NCI-H510A (cell line): Measurements from ENCODE around the gene CACNA1D.
"Not testable (repeated sequence)": the region's sequence is repeated elsewhere in the genome, so short reads cannot be mapped to it uniquely, and the experiment has no call there.

Source experiments
- DNase-seq: peaks from one replicate; lab custom pipeline; 2025; lab: John Stamatoyannopoulos, UW

Gene CACNA1D

GRCh38 chr3:53530205-53530604 is 35.8 kb downstream of the CACNA1D start:
- no peak for DNase-seq

GRCh38 chr3:53531749-53532148 is 37.3 kb downstream of the CACNA1D start:
- no peak for DNase-seq

GRCh38 chr3:53533472-53533871 is 39.1 kb downstream of the CACNA1D start:
- DNase-seq: no peak

- no peak for DNase-seq
Observed at GRCh38 chr3:53534216-53534615, 39.8 kb downstream of the CACNA1D start.

GRCh38 chr3:53534676-53535400 is 40.4 kb downstream of the CACNA1D start:
- DNase-seq: no peak

- DNase-seq: no peak
Observed at GRCh38 chr3:53536282-53536681, 41.9 kb downstream of the CACNA1D start.

GRCh38 chr3:53544357-53544756 is 49.9 kb downstream of the CACNA1D start:
- no peak for DNase-seq

GRCh38 chr3:53545310-53545995 is 51.0 kb downstream of the CACNA1D start:
- DNase-seq: no peak

GRCh38 chr3:53545996-53546359 is 51.6 kb downstream of the CACNA1D start:
- DNase-seq: no peak

- DNase-seq: no peak
Observed at GRCh38 chr3:53547327-53547726, 52.9 kb downstream of the CACNA1D start.

- DNase-seq: no peak
Observed at GRCh38 chr3:53550005-53550620, 55.7 kb downstream of the CACNA1D start.

- DNase-seq: no peak
Observed at GRCh38 chr3:53551324-53551723, 56.9 kb downstream of the CACNA1D start.

GRCh38 chr3:53552730-53553129 is 58.3 kb downstream of the CACNA1D start:
- no peak for DNase-seq

GRCh38 chr3:53553200-53553599 is 58.8 kb downstream of the CACNA1D start:
- no peak for DNase-seq

GRCh38 chr3:53554559-53555067 is 60.2 kb downstream of the CACNA1D start:
- DNase-seq: no peak

- DNase-seq: no peak
Observed at GRCh38 chr3:53555068-53555588, 60.7 kb downstream of the CACNA1D start.

GRCh38 chr3:53566461-53567145 is 72.2 kb downstream of the CACNA1D start:
- no peak for DNase-seq

- DNase-seq: no peak
Observed at GRCh38 chr3:53570081-53570480, 75.7 kb downstream of the CACNA1D start.

- DNase-seq: no peak
Observed at GRCh38 chr3:53570709-53571108, 76.3 kb downstream of the CACNA1D start.

- DNase-seq: no peak
Observed at GRCh38 chr3:53571264-53571663, 76.9 kb downstream of the CACNA1D start.

- DNase-seq: not testable (repeated sequence)
Observed at GRCh38 chr3:53572184-53572583, 77.8 kb downstream of the CACNA1D start.

- DNase-seq: no peak
Observed at GRCh38 chr3:53577506-53577905, 83.1 kb downstream of the CACNA1D start.
